Left lung (tissue), 10 donors: ENCODE results near the gene NAV3. TPM values are rescaled to one million over a fixed set of nuclear protein-coding genes. Genes with fewer than 3 reads are reported as not detected.

Source experiments
- ATAC-seq: fragments of 200-7000 bp; cut with Tn5 transposase; one replicate; pipeline ENCODE4 v1.9.1; 2020; ENCODE audit warnings: moderate library complexity
- DNase-seq, 4 donors: peaks; one replicate each; pipeline ENCODE4 v3.0.0-alpha.2; 2013 to 2020
- H3K27ac ChIP-seq, 2 donors: fragments of 200-600 bp; sonication (generic) in 1 of 2; one replicate each; pipeline versions ENCODE4 v1.5.0 to v1.8.0; 2020 to 2021
- H3K27me3 ChIP-seq, 2 donors: fragments of 200-600 bp; sonication (generic) in 1 of 2; one replicate each; pipeline versions ENCODE4 v1.5.0 to v1.8.0; 2020 to 2021
- H3K36me3 ChIP-seq, 2 donors: fragments of 200-600 bp; sonication (generic) in 1 of 2; one replicate each; pipeline versions ENCODE4 v1.5.0 to v1.8.0; 2020 to 2021
- H3K4me1 ChIP-seq, 2 donors: fragments of 200-600 bp; one replicate each; pipeline ENCODE4 v1.8.0; 2021
- H3K4me3 ChIP-seq, 2 donors: fragments of 200-600 bp; sonication (generic) in 1 of 2; one replicate each; pipeline versions ENCODE4 v1.5.0 to v1.8.0; 2020 to 2021; ENCODE audit warnings: mild to moderate bottlenecking in 1 of 2
- H3K9me3 ChIP-seq, 2 donors: fragments of 200-600 bp; sonication (generic) in 1 of 2; one replicate each; pipeline versions ENCODE4 v1.5.0 to v1.8.0; 2020 to 2021
- intact Hi-C, 2 donors: fragments of 100-400 bp; cut with DNase I; formaldehyde crosslinking; loops; one replicate each; pipeline versions ENCODE4 v1.11.2 to v1.14.2; 2022
- polyA plus RNA-seq, 6 donors: library from polyadenylated mRNA; unstranded; fragments of 120-200 nt; gene quantifications; one replicate each; pipeline ENCODE4 v1.2.1, GENCODE V29; 2013; ENCODE audit not compliant: insufficient read length in 6 of 6
- total RNA-seq, 2 donors: library from RNA; stranded (reverse); fragmentation: NEBNext Ultra II Directional; extraction: Animal tissue kit (Norgen Biotek cat#: 25700); gene quantifications; one replicate each; pipeline ENCODE4 v1.2.1, GENCODE V29; 2021
- TF ChIP-seq, protein P1 (sequence below), 2 donors: fragments of 200-600 bp; sonication (generic) in 1 of 2; IDR thresholded peaks; one replicate each; pipeline versions ENCODE4 v1.5.0 to v1.8.0; 2021; ENCODE audit warnings: antibody characterized with exemption in 2 of 2
- donor health status: DM: no; HTN: yes; CAD: no.
- donor health status: DM: no; HTN: no; CAD: no.

The NAV3 gene
- total and polyA plus RNA-seq, 8 donors = 5.2 to 10.8 (median 6.8) TPM

DNA sequence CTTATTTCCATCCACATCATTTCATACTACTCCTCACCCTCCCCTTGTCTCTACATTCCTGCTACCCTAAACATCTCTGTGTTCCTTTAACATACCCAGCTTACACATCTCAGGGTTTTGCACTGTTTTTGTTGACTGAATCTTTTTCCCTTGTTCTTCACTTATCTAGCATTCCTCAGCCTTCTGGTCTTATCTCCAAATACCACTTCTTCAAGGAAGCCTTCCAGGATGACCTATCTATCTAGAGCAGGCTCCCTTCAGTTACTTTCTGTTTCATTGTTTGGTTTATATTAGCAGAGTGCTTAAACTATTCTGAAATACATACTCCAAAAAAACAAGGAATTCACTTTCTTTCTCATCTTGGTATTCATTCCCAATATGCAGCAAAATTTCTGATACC lies 353.1 kb downstream of the NAV3 start:
- intact Hi-C loops = no loop called here
- TF ChIP-seq, protein P1, sequence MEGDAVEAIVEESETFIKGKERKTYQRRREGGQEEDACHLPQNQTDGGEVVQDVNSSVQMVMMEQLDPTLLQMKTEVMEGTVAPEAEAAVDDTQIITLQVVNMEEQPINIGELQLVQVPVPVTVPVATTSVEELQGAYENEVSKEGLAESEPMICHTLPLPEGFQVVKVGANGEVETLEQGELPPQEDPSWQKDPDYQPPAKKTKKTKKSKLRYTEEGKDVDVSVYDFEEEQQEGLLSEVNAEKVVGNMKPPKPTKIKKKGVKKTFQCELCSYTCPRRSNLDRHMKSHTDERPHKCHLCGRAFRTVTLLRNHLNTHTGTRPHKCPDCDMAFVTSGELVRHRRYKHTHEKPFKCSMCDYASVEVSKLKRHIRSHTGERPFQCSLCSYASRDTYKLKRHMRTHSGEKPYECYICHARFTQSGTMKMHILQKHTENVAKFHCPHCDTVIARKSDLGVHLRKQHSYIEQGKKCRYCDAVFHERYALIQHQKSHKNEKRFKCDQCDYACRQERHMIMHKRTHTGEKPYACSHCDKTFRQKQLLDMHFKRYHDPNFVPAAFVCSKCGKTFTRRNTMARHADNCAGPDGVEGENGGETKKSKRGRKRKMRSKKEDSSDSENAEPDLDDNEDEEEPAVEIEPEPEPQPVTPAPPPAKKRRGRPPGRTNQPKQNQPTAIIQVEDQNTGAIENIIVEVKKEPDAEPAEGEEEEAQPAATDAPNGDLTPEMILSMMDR (IDR thresholded peaks at IDR 0.05) = no peak
- no peaks in the 10 kb centered on the region for H3K27me3 ChIP-seq
- no peaks in the 10 kb centered on the region for H3K36me3 ChIP-seq
- no peak overlapping the region for H3K4me3 ChIP-seq
- no peaks in the 10 kb centered on the region for H3K9me3 ChIP-seq
- ATAC-seq (no peak), DNase-seq (no peak)
- no peak overlapping the region for H3K27ac ChIP-seq
- no peaks in the 10 kb centered on the region for H3K4me1 ChIP-seq

DNA sequence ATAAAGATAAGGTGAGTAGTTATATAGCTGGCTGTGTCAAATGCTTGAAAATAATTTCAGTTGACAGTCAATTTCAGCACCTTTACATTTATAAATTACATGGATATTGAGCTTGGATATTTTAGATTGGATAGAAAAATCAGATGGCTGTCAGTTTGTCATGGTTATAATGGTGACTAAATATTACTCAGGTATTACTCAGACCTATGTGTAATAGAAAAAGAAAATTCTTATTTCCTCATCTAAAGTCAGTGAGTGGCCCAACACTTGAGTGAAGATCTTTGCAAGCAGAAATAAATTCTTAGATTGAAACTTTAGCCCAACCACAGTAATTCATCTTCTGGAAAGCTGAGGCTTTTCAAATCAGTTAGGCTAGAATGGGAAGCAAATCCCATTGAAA lies 354.4 kb downstream of the NAV3 start:
- H3K4me3 ChIP-seq = no peak overlapping the region
- intact Hi-C loops = no loop called here
- no peaks in the 10 kb centered on the region for H3K36me3 ChIP-seq
- no peaks in the 10 kb centered on the region for H3K27me3 ChIP-seq
- H3K4me1 ChIP-seq = no peaks in the 10 kb centered on the region
- no peak for DNase-seq
- H3K9me3 ChIP-seq = no peaks in the 10 kb centered on the region
- no peak overlapping the region for H3K27ac ChIP-seq
- no peak for ATAC-seq
- TF ChIP-seq, protein P1 (IDR thresholded peaks at IDR 0.05) = no peak

DNA sequence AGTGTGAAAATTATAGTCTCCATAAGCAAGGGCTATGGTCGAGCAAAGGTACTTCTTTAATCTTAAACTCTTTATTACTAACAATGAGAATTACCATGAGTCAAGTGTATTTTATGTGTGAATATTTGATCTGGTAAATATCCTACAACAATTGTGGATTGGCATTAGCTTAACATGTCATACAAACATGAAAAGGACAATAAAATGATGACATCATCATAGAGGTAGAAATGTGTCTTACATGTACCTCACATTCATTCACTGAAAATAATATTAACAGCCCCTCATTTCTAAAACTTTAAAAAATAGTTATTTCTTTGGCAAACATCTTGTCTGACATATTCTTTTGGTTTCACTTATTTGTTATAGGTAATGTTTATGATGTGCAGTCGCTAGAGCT lies 355.0 kb downstream of the NAV3 start:
- intact Hi-C loops = no loop called here
- H3K9me3 ChIP-seq = no peaks in the 10 kb centered on the region
- no peaks in the 10 kb centered on the region for H3K27me3 ChIP-seq
- no peak overlapping the region for H3K4me3 ChIP-seq
- H3K4me1 ChIP-seq = no peaks in the 10 kb centered on the region
- H3K36me3 ChIP-seq = no peaks in the 10 kb centered on the region
- TF ChIP-seq, protein P1 (IDR thresholded peaks at IDR 0.05) = no peak
- no peak overlapping the region for H3K27ac ChIP-seq
- DNase-seq = no peak
- no peak for ATAC-seq

DNA sequence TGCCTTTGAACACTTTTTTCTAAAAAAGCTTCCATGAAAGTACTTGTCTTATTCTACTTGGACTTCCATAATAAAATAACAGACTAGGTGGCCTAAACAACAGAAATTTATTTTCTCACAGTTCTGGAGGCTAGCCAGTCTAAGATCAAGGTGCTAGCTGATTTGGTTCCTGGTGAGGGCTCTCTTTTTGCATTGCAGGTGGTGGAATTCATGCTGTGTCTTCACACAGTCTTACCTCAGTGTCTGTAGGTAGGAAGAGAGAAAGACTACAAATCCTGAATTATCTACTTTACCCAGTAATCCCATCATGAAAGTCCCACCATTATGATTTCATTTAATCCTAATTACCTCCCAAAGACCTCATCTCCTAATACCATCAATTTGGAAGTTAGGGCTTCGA lies 356.0 kb downstream of the NAV3 start:
- DNase-seq = no peak
- Histone ChIP-seq H3K36me3 (no peaks in the 10 kb centered on the region), H3K9me3 (no peaks in the 10 kb centered on the region), H3K27me3 (no peaks in the 10 kb centered on the region), H3K4me1 (no peaks in the 10 kb centered on the region), H3K4me3 (no peak overlapping the region), H3K27ac (no peak overlapping the region)
- ATAC-seq = no peak
- TF ChIP-seq, protein P1 (IDR thresholded peaks at IDR 0.05) = no peak
- intact Hi-C loops = no loop called here

DNA sequence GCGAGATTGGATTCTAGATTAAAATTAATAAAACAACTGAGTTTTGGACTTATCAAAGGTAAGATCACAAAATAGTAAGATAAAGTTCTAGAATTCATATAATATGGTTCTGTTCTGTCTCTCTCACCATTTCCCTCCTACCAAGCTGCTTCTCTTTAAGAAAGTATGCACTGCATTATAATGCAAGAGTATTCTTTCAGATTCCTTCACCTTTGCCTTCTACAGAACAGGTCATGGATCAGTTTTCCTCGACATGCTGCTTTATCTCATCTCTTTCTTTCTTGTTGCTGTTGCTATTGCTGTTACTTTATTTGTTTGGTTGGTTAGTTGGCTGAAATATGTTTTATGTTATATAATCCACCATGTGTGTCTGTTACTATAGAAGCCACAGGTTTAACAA lies 357.0 kb downstream of the NAV3 start:
- DNase-seq (no peak), ATAC-seq (no peak)
- no peaks in the 10 kb centered on the region for H3K9me3 ChIP-seq
- intact Hi-C loops = no loop called here
- H3K4me1 ChIP-seq = no peaks in the 10 kb centered on the region
- no peak overlapping the region for H3K4me3 ChIP-seq
- TF ChIP-seq, protein P1 (IDR thresholded peaks at IDR 0.05) = no peak
- H3K27me3 ChIP-seq = no peaks in the 10 kb centered on the region
- no peaks in the 10 kb centered on the region for H3K36me3 ChIP-seq
- H3K27ac ChIP-seq = no peak overlapping the region
